ENCODE measurements around the gene NDUFAF5.

The NDUFAF5 gene

DNA sequence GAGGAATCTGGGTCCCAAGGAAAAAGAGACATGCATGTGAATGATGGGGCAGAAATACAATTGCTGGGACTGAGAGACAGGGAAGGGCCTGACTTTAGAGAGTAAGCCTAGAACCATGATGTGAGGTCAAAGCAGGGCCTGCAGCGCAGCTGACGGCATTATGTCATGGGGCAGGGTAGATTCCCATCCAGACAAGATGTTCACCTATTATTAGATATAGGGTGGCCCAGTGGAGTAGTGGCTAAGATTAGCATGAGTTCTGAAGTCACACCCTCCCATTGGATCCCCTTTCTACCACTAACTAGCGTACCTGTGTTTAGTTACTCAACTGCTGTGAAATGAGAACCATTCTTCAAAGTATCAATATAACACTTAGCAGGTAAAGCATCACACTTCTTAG lies 39.6 kb downstream of the NDUFAF5 start:
- DNase-seq: no peak

DNA sequence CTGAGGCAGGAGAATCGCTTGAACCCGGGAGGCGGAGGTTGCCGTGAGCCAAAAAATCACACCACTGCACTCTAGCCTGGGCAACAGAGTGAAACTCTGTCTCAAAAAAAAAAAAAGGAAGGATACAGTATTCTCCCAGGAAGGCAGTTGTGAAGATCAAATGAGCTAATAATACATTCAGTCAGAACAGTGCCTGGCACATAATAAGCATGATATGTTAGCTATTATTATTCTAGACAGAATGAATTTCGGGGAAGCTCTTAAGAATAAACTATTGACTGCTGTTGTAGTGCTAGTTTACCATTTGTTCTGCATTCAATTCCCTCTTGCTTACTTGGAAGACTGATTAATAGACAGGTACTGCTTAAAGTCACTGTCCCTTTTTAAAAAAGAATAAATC lies 40.6 kb downstream of the NDUFAF5 start:
- no peak for DNase-seq

- no peak for DNase-seq
Observed at GRCh38 chr20:13831476-13831875, 46.6 kb downstream of the NDUFAF5 start.

GRCh38 chr20:13838664-13839063 lies 53.8 kb downstream of the NDUFAF5 start:
- no peak for DNase-seq

DNA sequence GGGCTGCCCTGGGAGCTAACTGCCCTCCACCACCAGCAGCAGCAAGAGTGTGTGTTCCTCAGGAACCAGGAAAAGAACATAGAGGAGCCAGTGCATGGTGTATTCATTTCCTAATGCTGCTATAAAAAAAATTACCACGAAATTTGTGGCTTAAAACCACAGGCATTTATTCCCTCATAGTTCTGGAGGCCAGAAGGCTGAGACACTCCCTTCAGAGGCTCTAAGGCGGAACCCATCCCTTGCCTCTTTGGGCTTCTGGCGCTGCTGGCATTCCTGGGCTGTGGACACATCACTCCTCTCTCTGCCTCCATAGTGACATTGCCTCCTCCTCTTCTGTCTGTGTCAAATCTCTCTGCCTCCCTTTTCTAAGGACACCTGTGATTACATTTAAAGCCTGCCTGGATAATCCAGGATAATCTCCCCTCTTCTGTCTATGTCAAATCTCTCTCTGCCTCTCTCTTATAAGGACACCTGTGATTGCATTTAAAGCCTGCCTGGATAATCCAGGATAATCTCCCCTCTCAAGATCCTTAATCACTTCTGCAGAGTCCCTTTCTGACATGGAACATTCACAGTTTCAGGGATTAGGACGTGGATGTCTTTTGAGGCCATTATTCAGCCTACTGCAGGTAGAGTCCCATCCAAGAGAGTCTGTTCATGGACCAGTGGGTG lies 54.7 kb downstream of the NDUFAF5 start:
- no peak for DNase-seq

GRCh38 chr20:13840093-13840465 lies 55.3 kb downstream of the NDUFAF5 start:
- DNase-seq: no peak

DNA sequence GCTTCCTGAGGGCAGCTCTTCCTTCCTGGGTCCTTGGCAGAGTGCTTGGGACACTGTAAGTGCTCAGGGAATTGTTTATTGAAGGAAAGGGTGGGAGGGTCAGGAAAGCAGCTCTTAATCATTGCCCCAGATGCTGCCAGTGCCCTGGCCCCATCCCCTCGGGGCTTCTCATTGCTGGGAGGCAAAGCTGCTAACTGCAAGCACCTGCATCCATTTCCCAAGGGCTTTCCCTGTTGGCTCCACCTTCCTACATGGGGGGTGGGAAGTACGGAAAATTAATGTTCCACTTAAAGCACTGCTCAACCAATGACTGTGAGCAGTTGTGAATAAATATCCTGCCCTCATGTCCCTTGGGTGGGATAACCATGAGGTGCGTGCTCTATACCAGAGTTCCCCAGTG lies 56.4 kb downstream of the NDUFAF5 start:
- no peak for DNase-seq

DNA sequence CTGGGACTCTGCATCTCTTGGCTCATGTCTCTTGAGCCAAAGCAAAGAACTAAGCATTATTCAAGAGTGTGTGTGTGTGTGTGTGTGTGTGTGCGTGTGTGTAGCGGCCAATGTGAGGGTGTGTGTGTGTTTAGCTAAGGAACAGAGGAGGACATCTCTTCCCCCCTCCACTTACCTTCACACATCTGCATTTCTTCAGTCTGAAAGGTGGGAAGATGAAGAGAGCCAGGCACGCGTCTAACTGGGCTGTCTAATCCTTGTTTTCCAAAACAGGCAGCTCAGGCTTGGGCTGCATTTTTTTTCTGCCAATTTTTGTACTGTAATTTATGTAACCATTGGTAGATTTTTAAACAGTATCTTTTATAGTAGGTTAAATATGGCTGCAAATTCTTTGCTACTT lies 59.5 kb downstream of the NDUFAF5 start:
- no peak for DNase-seq

GRCh38 chr20:13851279-13851678 lies 66.5 kb downstream of the NDUFAF5 start:
- DNase-seq: no peak

DNA sequence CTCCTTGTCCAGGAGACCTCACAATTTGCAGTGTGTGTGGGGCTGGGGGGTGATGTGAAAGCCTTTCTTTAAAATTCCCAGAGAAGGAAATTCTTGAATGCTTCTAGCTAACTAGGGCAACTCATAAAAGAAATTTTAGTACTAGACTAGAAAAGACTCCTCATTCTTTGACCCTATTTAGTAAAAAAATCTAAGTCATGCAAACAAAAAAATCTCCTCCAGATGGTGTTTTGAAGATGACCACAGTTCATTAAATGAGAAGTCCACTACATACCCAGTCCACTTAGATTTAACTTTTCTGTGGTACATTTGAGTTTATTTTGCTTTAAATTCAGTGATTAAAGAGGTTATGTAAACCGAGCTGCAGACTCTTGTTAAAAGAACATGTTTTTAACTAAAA lies 67.5 kb downstream of the NDUFAF5 start:
- DNase-seq: no peak

DNA sequence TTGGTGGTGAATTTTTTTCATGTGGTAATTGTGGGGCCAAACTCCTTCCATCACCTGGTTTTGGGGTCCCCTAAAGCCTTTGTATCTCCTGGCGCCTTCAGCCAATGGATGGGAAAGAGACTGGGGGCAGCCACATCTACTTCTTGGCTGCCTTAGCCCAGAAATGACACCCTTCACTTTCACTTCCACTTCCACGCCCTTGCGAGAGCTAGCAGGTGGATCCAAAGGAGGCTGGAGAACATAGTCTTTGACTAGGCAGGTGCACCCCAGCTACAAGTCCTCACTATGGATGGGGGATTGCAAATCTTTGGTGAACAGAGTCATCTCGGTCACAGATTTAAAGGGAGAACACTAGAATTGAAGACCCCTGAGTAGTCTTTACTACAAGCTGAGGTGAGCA lies 70.8 kb downstream of the NDUFAF5 start:
- no peak for DNase-seq

GRCh38 chr20:13856354-13856753 lies 71.5 kb downstream of the NDUFAF5 start:
- DNase-seq: no peak

- peak; percentile 37 for DNase-seq
Observed at GRCh38 chr20:13857304-13857703, 72.5 kb downstream of the NDUFAF5 start.

DNA sequence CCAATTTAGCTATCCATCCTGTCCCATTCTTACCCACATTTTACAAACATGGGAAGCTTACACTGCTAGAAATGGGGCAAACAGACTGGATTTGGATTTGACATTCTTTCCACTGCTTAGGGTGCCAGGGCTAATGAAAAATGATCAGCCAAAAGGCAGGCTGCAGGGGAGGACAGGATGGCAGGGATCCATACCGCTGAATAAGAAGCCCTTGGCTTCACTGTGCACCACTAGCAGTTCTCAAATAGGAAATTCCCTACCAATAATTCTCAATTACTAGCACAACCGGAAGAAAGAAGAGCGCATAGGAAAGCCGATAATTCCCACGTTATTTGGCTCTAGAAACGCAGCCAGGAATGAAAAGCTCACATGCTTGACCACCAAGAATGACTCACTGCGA lies 73.1 kb downstream of the NDUFAF5 start:
- DNase-seq: peak; percentile 30

DNA sequence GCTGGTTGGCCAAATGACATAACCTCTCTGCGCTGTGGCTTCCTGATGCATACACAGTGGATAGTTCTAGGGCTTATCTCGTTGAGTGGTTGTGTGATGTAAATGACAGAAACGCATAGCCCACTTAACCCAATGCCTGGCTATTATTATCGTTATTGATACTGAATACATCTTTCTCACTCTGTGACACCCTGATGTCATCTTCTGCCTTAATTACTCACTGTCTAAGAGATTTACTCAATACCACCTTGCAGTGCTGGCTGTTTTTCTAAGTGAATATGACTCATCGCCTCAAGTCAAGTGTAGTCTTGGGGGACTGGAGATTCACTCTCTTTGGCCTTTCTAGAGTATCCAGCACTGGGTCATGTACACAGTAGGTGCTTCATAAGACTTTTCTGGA lies 73.6 kb downstream of the NDUFAF5 start:
- DNase-seq: no peak

DNA sequence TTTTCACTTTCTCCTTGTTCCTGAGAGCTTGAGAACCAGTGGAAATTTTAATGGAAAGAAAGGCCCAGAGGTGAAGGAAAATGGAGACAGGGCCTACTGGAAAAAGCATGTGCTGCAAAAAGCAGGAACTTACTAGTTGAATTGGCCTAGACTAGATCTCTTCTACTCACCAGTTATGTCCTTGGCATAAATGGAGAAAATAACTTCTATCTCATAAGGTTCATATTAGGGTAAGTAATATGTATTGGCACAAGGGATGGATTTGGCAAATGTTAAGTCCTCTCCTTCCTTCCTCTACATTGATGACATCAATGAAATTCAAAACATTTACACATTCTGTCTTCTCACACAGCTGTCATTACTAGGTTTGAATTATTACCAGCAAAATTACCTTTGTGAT lies 74.0 kb downstream of the NDUFAF5 start:
- no peak for DNase-seq

- no peak for DNase-seq
Observed at GRCh38 chr20:13862245-13862644, 77.4 kb downstream of the NDUFAF5 start.

- no peak for DNase-seq
Observed at GRCh38 chr20:13863244-13863643, 78.4 kb downstream of the NDUFAF5 start.

- no peak for DNase-seq
Observed at GRCh38 chr20:13865156-13865555, 80.3 kb downstream of the NDUFAF5 start.

DNA sequence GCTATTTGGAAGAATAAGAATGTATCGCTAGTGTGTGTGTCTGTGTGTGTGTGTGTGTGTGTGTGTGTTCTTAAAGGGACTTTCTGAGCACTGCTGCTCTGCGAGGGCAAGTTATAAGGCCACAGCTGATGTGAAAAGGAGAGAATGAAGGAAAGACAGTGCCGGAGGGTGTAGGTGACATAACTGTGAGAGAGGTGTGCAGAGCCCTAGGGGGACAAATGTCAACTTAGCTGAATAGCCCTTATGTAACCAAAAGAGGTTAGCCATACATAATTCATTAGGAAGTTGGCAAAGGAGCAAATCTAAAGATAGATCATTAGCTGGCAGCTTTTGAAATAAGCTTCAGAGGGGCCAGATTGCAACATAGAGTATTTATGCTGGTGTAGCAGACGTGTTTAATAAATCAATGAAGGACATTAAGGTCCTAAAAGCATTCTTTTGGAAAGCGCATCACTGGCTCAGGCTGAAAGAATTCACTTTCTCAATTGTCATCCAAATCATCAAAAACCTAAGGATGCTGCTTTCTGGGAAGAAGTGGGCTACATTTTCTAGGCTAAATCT lies 81.0 kb downstream of the NDUFAF5 start:
- DNase-seq: no peak

- DNase-seq: no peak
Observed at GRCh38 chr20:13868331-13868730, 83.5 kb downstream of the NDUFAF5 start.

GRCh38 chr20:13870170-13870748 lies 85.4 kb downstream of the NDUFAF5 start:
- DNase-seq: no peak

Data from femur (tissue), 1 donor.